GM12801 (cell line): ENCODE data around the gene PPP1R3C.

Source experiments
- TF ChIP-seq, protein P1 (sequence below): IDR thresholded peaks from one replicate; pipeline ENCODE4 v1.5.1; 2011; ENCODE audit warnings: control low read depth; ENCODE audit not compliant: insufficient read length; ENCODE audit errors: extremely low read depth

PPP1R3C gene

DNA sequence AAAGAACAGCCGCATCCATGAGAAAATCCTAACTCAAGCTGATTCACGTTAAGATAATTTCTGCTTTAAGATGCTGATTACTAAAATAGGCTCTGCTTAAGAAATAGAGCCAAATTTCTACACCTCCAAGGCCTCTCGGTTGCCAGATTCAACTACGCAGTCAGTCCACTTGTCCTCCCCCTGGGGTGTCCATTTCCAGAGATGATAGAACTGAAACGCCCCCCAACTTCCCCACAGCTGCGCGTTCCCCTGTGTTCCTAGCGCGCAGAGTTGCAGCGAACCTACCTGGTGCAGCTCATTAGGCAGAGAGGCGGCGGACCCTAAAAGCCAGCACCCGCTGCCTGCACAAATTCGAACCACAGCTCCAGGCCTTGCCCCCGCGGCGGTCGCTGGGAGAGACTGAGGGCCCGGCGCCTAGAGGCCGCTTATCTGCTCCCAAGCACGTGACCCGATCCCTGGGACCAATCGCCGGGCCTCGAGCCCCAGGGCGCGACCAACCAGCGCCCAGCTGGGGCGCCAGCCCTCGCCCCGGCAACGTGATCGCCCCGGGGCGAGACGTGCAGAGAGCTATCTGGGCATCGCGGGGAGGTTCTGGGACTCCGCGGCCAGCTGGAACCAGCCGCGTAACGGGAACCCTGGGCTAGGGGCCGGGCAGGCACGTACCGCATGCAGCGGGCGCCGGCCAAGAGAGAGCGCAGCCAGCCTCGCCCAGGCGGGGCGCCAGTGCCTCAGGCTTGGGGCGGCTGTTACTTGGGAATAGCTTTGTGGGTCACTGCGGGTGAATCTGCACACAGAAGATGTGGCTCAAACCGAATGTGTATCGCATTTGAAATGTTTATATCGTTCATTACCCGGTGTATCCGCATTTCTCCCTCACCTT is at the start of gene PPP1R3C:
Gene PPP1R3C (minus strand): TSS at position 401 of the 880 bp plus-strand sequence. CDS start 102 bp downstream, at position 299.
- TF ChIP-seq, protein P1, sequence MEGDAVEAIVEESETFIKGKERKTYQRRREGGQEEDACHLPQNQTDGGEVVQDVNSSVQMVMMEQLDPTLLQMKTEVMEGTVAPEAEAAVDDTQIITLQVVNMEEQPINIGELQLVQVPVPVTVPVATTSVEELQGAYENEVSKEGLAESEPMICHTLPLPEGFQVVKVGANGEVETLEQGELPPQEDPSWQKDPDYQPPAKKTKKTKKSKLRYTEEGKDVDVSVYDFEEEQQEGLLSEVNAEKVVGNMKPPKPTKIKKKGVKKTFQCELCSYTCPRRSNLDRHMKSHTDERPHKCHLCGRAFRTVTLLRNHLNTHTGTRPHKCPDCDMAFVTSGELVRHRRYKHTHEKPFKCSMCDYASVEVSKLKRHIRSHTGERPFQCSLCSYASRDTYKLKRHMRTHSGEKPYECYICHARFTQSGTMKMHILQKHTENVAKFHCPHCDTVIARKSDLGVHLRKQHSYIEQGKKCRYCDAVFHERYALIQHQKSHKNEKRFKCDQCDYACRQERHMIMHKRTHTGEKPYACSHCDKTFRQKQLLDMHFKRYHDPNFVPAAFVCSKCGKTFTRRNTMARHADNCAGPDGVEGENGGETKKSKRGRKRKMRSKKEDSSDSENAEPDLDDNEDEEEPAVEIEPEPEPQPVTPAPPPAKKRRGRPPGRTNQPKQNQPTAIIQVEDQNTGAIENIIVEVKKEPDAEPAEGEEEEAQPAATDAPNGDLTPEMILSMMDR, result no peak

DNA sequence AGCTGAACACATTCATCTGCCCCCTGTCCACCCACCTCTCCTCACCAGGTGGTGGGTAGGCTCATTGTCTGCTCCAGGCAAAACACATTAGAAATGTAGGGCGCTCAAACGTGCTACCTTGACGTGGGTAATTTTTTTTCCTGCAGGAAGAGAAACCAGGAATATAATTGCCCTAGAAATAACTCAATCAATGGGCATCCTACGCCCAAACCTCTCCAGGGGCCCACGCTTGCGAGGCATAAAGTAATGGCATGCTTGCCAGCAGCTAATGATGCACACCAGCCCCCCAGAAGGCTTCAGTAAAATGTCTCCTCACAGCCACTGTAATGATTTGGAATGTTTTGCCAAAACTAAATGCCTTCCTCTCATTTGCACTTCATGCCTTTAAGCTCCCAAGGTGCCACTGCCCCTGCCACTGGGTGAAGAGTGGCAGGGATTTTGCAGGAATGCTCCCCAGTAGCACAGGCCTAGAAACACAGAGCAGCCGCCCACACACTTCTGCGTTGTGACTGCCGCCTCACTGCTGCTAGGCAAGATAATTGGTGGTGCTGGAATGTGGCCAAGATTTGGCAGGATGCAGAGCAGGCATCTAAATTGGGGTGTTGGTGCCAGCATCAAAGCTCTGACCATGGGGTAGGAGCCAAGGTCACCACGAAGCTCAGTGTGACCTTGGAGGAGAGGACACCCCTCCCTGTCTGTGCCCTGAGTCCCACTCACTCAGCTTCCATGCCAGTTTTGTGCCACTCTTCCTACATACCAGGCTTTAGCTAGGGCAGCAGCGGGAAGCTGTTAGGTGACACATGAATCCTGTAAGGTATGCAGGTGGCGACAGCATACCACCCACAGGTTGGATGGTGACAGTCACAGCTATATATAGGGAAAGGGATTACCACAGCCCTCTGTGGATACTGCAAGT is 48.7 kb upstream of the PPP1R3C start:
- TF ChIP-seq, protein P1, result no peak

DNA sequence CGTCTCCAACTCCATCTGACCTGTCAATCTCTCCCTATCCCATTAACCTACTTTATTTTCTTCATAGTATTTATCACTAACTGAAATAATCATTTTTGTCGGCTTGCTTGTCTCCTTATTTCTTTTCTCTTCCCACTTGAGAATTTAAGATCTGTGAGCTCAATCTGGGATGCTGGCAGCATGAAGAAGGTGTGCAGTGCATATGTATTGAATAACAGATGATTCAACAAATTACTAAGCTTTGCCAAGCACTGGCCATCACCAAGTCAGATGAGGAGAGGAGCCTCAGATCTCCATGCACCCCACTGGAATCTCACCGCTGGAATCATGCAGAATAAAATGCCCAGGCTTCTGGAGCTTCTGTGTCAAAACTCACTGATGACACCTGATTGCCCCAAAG is 47.6 kb upstream of the PPP1R3C start:
- TF ChIP-seq, protein P1, result no peak

DNA sequence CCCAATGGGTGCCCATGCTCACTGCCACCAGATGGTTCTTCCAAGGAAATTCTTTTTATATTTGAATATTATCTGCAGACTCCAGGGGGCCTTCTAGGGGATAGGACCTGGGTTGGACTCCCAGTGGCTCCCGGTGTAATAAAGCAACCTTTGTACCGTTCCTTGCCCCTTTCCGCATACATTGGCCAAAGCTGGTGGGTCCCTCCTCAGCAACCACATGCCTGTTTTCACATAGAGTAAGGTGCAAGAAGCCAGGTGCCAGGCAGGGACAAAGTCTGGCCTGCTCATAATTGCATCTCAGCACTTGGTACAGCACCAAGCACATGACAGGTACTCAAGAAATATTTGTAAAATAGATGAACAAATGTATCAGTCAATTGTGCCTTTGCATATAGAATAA is 46.4 kb upstream of the PPP1R3C start:
- TF ChIP-seq, protein P1, result no peak

DNA sequence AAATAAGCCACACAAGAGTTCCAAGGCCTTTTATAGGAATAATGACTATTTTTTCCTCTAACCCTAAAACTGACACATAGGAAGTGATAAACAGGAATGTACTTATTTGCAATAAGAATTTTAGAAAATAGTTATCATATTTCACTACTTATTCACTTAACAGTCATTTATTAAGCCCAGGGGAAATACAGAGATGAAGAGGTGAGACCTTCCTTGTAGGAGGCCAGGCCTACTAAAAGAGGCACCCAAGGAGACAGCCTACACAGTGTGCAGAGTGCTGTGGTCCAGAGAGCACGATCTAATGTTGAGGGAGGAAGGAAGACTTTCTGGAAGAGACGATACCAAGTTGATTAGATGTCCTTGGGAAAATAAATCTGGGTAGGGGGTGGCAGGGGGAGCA is 45.0 kb upstream of the PPP1R3C start:
- TF ChIP-seq, protein P1, result no peak

DNA sequence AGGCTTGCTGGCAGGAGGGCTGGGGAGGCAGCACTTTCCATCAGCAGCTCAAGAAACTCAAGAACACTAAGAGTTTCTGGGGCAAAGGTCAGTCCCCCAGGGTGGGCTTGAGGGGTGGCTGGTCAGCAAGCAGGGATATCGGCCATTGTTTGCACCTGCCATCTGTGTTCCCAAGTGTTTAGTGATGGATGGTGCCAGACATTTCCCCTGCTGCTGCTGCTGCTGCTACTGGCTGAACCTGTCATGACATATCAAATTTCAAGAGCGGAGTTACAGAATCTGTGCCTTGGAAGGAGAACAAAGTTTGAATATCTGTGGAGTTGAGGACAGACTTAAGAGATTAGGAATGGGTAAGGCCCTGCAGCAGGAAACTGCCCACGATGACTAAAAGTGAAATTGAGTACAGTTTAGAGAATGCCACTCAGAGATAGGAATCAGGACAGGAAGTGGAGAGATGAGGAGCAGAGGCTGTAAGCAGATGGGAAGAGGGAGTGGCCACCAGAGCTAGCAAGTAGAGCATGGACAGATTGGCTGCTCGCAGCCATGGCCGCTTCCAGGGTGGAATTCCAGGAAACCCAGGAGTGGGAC is 39.2 kb upstream of the PPP1R3C start:
- TF ChIP-seq, protein P1, result no peak

DNA sequence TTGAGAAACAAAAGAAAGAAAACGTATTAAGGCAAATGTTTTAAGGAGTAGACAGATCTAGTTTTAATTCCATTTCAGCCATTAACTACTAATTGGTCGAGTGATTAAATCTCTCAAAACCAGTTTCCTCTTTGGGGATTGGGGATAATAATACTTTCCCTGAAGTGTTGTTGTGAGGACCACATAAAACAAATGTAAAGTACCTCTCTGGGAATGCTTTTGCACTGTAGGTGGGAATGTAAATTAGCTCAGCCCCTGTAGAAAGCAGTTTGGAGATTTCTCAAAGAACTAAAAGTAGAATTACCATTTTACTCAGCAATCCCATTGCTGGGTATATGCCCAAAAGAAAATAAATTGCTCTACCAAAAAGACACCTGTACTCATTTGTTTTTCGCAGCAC is 36.0 kb upstream of the PPP1R3C start:
- TF ChIP-seq, protein P1, result no peak
